Transverse colon (tissue), 3 donors: ENCODE results near the gene RNU1-2.

Experiments used
- EP300 ChIP-seq: sonication (generic); formaldehyde crosslinking; IDR thresholded peaks from one replicate; pipeline ENCODE4 v1.6.1; 2017; ENCODE audit warnings: antibody characterized with exemption, low read depth
- TF ChIP-seq, protein P1 (sequence below), 5 experiments: fragments of 200-600 bp in 3 of 5; fragments of 450-650 bp in 2 of 5; sonication (generic) in 3 of 5; IDR thresholded peaks; 1 replicate in 2 of 5; 2 replicates in 3 of 5; pipeline ENCODE4 v1.5.1; 2016 to 2017; ENCODE audit warnings: antibody characterized with exemption in 5 of 5, inconsistent platforms in 3 of 5, mild to moderate bottlenecking in 2 of 5, moderate library complexity in 1 of 5

DNA sequence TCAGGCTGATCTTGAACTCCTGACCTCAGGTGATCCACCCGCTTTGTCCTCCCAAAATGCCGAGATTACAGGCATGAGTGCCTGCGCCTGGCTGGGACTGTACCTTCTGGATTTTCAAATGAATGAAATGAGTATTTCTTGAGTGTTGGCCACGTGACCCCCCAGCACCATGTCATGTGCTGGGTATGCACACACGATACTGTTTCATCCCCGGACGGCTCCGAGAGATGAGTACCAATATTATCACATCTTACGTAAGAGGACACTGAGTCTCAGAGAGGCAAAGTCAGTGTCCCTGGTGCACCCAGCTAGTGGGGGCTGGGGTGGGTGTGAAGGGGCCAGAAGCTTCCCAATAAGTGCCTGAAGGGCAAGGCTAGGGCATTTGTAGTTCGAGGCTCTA is 25.2 kb downstream of the RNU1-2 start:
- TF ChIP-seq EP300 = no peak
- TF ChIP-seq, protein P1, sequence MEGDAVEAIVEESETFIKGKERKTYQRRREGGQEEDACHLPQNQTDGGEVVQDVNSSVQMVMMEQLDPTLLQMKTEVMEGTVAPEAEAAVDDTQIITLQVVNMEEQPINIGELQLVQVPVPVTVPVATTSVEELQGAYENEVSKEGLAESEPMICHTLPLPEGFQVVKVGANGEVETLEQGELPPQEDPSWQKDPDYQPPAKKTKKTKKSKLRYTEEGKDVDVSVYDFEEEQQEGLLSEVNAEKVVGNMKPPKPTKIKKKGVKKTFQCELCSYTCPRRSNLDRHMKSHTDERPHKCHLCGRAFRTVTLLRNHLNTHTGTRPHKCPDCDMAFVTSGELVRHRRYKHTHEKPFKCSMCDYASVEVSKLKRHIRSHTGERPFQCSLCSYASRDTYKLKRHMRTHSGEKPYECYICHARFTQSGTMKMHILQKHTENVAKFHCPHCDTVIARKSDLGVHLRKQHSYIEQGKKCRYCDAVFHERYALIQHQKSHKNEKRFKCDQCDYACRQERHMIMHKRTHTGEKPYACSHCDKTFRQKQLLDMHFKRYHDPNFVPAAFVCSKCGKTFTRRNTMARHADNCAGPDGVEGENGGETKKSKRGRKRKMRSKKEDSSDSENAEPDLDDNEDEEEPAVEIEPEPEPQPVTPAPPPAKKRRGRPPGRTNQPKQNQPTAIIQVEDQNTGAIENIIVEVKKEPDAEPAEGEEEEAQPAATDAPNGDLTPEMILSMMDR (IDR thresholded peaks at IDR 0.05) = no peak
